Measurements from ENCODE around the gene RELL1.

DNA sequence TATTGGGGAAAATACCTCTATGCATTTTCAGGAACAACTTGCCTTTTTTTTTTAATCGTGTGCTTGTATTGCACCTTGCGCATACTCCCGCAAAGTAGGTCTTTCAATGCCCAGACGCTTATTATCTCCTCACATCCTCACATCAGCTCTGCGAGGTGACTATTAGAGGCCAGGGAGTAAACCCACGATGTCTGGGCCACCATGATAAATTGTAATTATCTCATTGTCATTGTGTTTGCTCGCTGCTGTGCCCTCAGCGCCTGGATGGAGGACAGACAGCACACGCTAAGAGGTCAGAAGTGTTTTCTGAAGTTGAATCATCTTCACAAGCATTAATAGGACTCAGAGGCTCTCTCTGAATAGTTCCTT, 1.0 kb upstream of the RELL1 start:
- TF ChIP-seq, protein P1, sequence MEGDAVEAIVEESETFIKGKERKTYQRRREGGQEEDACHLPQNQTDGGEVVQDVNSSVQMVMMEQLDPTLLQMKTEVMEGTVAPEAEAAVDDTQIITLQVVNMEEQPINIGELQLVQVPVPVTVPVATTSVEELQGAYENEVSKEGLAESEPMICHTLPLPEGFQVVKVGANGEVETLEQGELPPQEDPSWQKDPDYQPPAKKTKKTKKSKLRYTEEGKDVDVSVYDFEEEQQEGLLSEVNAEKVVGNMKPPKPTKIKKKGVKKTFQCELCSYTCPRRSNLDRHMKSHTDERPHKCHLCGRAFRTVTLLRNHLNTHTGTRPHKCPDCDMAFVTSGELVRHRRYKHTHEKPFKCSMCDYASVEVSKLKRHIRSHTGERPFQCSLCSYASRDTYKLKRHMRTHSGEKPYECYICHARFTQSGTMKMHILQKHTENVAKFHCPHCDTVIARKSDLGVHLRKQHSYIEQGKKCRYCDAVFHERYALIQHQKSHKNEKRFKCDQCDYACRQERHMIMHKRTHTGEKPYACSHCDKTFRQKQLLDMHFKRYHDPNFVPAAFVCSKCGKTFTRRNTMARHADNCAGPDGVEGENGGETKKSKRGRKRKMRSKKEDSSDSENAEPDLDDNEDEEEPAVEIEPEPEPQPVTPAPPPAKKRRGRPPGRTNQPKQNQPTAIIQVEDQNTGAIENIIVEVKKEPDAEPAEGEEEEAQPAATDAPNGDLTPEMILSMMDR (conservative IDR thresholded peaks at IDR 0.05; ENCODE audit: low read length): no peak
- no peak for TF ChIP-seq EZH2phosphoT487 (IDR thresholded peaks at IDR 0.05; ENCODE audit: borderline replicate concordance, low read depth, low read length)
